NCI-H1092 (cell line): ENCODE results near the gene SDF2L1.
"Not testable (repeated sequence)": the region's sequence is repeated elsewhere in the genome, so short reads cannot be mapped to it uniquely, and the experiment has no call there.

Experiments
- DNase-seq: peaks from one replicate; lab custom pipeline; 2025; lab: John Stamatoyannopoulos, UW

Gene SDF2L1

GRCh38 chr22:21641789-21642583 is at the start of gene SDF2L1:
Gene SDF2L1 (plus strand): TSS chr22:21642302. CDS start chr22:21642337, 35 bp downstream.
- peak; percentile 99 for DNase-seq

- DNase-seq = no peak
Observed at GRCh38 chr22:21592422-21592821, 49.7 kb upstream of the SDF2L1 start.

GRCh38 chr22:21593406-21594232 is 48.5 kb upstream of the SDF2L1 start:
- DNase-seq = no peak

- no peak for DNase-seq
Observed at GRCh38 chr22:21594865-21595452, 47.1 kb upstream of the SDF2L1 start.

GRCh38 chr22:21596356-21597135 is 45.6 kb upstream of the SDF2L1 start:
- not testable (repeated sequence) for DNase-seq

GRCh38 chr22:21598302-21598701 is 43.8 kb upstream of the SDF2L1 start:
- DNase-seq = no peak

- DNase-seq = no peak
Observed at GRCh38 chr22:21599053-21599893, 42.8 kb upstream of the SDF2L1 start.

- DNase-seq = no peak
Observed at GRCh38 chr22:21602579-21602978, 39.5 kb upstream of the SDF2L1 start.

- DNase-seq = no peak
Observed at GRCh38 chr22:21603973-21604372, 38.1 kb upstream of the SDF2L1 start.

GRCh38 chr22:21605887-21606564 is 36.1 kb upstream of the SDF2L1 start:
- DNase-seq = no peak

- DNase-seq = no peak
Observed at GRCh38 chr22:21606775-21607174, 35.3 kb upstream of the SDF2L1 start.

GRCh38 chr22:21609556-21610157 is 32.4 kb upstream of the SDF2L1 start:
- DNase-seq = not testable (repeated sequence)

- DNase-seq = no peak
Observed at GRCh38 chr22:21611210-21611977, 30.7 kb upstream of the SDF2L1 start.

- DNase-seq = no peak
Observed at GRCh38 chr22:21612858-21613257, 29.2 kb upstream of the SDF2L1 start.

GRCh38 chr22:21613553-21614233 is 28.4 kb upstream of the SDF2L1 start:
- no peak for DNase-seq

- no peak for DNase-seq
Observed at GRCh38 chr22:21615731-21616130, 26.4 kb upstream of the SDF2L1 start.

GRCh38 chr22:21617337-21617736 is 24.8 kb upstream of the SDF2L1 start:
- not testable (repeated sequence) for DNase-seq

GRCh38 chr22:21621025-21621424 is 21.1 kb upstream of the SDF2L1 start:
- no peak for DNase-seq
